Activated T-helper 1 cell treated with anti-CD3 and anti-CD28 coated beads, Interleukin-12 subunit alpha, Interleukin-12 subunit beta, Interleukin-2, Interleukin-4 antibody, amounts not matched to agents 30 ng/mL and 10 ng/mL and 1 ng/mL, durations not matched to agents 14 hours and 24 hours and 36 hours (primary cell): Measurements from ENCODE around the gene NIM1K. TPM values are rescaled to one million over a fixed set of nuclear protein-coding genes. Genes with fewer than 3 reads are reported as not detected.
"Not testable (repeated sequence)": the region's sequence is repeated elsewhere in the genome, so short reads cannot be mapped to it uniquely, and the experiment has no call there.

Experiments
- DNase-seq: peaks from one replicate; pipeline ENCODE4 v3.0.0; 2021; ENCODE audit warnings: low spot score
- H3K27ac Mint-ChIP-seq: one replicate; pipeline ENCODE4 v1.8.0; 2021; ENCODE audit warnings: mild to moderate bottlenecking, mixed read lengths
- H3K27me3 Mint-ChIP-seq: one replicate; pipeline ENCODE4 v1.8.0; 2022; ENCODE audit warnings: mild to moderate bottlenecking, moderate library complexity, mixed read lengths; ENCODE audit not compliant: insufficient read depth
- H3K36me3 Mint-ChIP-seq: one replicate; pipeline ENCODE4 v1.8.0; 2021; ENCODE audit warnings: low read depth, mixed read lengths
- H3K4me1 Mint-ChIP-seq: one replicate; pipeline ENCODE4 v1.8.0; 2021; ENCODE audit warnings: low read depth, mixed read lengths
- H3K4me3 Mint-ChIP-seq: one replicate; pipeline ENCODE4 v1.8.0; 2021; ENCODE audit warnings: mild to moderate bottlenecking, moderate library complexity, mixed read lengths
- H3K9me3 Mint-ChIP-seq: one replicate; pipeline ENCODE4 v1.8.0; 2021; ENCODE audit warnings: mixed read lengths
- intact Hi-C: fragments of 100-400 bp; cut with micrococcal nuclease; formaldehyde crosslinking; loops from one replicate; pipeline ENCODE4 v1.15.1; 2024
- total RNA-seq: library from RNA; stranded (reverse); gene quantifications from 2 replicates; pipeline ENCODE4 v1.2.3, GENCODE V29; 2022

Gene NIM1K
- total RNA-seq, 1 donor from 2014 or later: 0.67 TPM

GRCh38 chr5:43193894-43194265, 1.9 kb downstream of the NIM1K start:
- DNase-seq: no peak
- peaks cover 22% of the 10 kb centered on the region for H3K27me3 Mint-ChIP-seq
- no peaks in the 10 kb centered on the region for H3K9me3 Mint-ChIP-seq
- no peaks in the 10 kb centered on the region for H3K36me3 Mint-ChIP-seq
- H3K4me3 Mint-ChIP-seq: peak overlapping the region; percentile 85
- H3K27ac Mint-ChIP-seq: no peak overlapping the region
- intact Hi-C loops: loop anchor here (1.0 to 5.0 kb wide), 10 partner anchors 73 to 321 kb away; partner anchors contain the start of genes C5orf34, HMGCS1 and TMEM267
- peaks cover 40% of the 10 kb centered on the region for H3K4me1 Mint-ChIP-seq

GRCh38 chr5:43195670-43196265, 3.7 kb downstream of the NIM1K start:
- H3K36me3 Mint-ChIP-seq: no peaks in the 10 kb centered on the region
- peaks cover 19% of the 10 kb centered on the region for H3K27me3 Mint-ChIP-seq
- H3K4me3 Mint-ChIP-seq: no peak overlapping the region
- H3K4me1 Mint-ChIP-seq: peaks cover 38% of the 10 kb centered on the region
- intact Hi-C loops: no loop called here
- H3K9me3 Mint-ChIP-seq: no peaks in the 10 kb centered on the region
- H3K27ac Mint-ChIP-seq: peak overlapping the region; percentile 11
- no peak for DNase-seq

- H3K4me3 Mint-ChIP-seq: no peak overlapping the region
- H3K4me1 Mint-ChIP-seq: peaks cover 28% of the 10 kb centered on the region
- H3K36me3 Mint-ChIP-seq: no peaks in the 10 kb centered on the region
- H3K27ac Mint-ChIP-seq: no peak overlapping the region
- peaks cover 6% of the 10 kb centered on the region for H3K27me3 Mint-ChIP-seq
- H3K9me3 Mint-ChIP-seq: no peaks in the 10 kb centered on the region
- intact Hi-C loops: no loop called here
- no peak for DNase-seq
Measured at GRCh38 chr5:43197535-43197934, 5.5 kb downstream of the NIM1K start.

GRCh38 chr5:43201442-43201841, 9.4 kb downstream of the NIM1K start:
- H3K4me3 Mint-ChIP-seq, intact Hi-C loops, H3K9me3 Mint-ChIP-seq, H3K36me3 Mint-ChIP-seq, DNase-seq, H3K27me3 Mint-ChIP-seq, H3K4me1 Mint-ChIP-seq, H3K27ac Mint-ChIP-seq: not testable (repeated sequence)

- intact Hi-C loops: no loop called here
- H3K36me3 Mint-ChIP-seq: no peaks in the 10 kb centered on the region
- no peak for DNase-seq
- H3K27ac Mint-ChIP-seq: no peak overlapping the region
- H3K4me1 Mint-ChIP-seq: no peaks in the 10 kb centered on the region
- H3K4me3 Mint-ChIP-seq: no peak overlapping the region
- no peaks in the 10 kb centered on the region for H3K27me3 Mint-ChIP-seq
- H3K9me3 Mint-ChIP-seq: no peaks in the 10 kb centered on the region
Measured at GRCh38 chr5:43202380-43202779, 10.4 kb downstream of the NIM1K start.

GRCh38 chr5:43203373-43203772, 11.3 kb downstream of the NIM1K start:
- Mint-ChIP-seq H3K9me3 (no peaks in the 10 kb centered on the region), H3K27me3 (peaks cover under 1% of the 10 kb centered on the region), H3K27ac (no peak overlapping the region), H3K4me3 (no peak overlapping the region), H3K4me1 (no peaks in the 10 kb centered on the region), H3K36me3 (no peaks in the 10 kb centered on the region)
- intact Hi-C loops: no loop called here
- no peak for DNase-seq

GRCh38 chr5:43204958-43205357, 12.9 kb downstream of the NIM1K start:
- H3K27me3 Mint-ChIP-seq: peaks cover 9% of the 10 kb centered on the region
- no peaks in the 10 kb centered on the region for H3K9me3 Mint-ChIP-seq
- no peak overlapping the region for H3K4me3 Mint-ChIP-seq
- intact Hi-C loops: no loop called here
- H3K4me1 Mint-ChIP-seq: no peaks in the 10 kb centered on the region
- H3K27ac Mint-ChIP-seq: no peak overlapping the region
- no peaks in the 10 kb centered on the region for H3K36me3 Mint-ChIP-seq
- no peak for DNase-seq

GRCh38 chr5:43207601-43208000, 15.6 kb downstream of the NIM1K start:
- Mint-ChIP-seq H3K27ac (no peak overlapping the region), H3K4me3 (no peak overlapping the region), H3K27me3 (peaks cover 21% of the 10 kb centered on the region), H3K9me3 (no peaks in the 10 kb centered on the region), H3K4me1 (no peaks in the 10 kb centered on the region), H3K36me3 (no peaks in the 10 kb centered on the region)
- no peak for DNase-seq
- intact Hi-C loops: no loop called here

- H3K9me3 Mint-ChIP-seq: no peaks in the 10 kb centered on the region
Measured at GRCh38 chr5:43208658-43209057, 16.6 kb downstream of the NIM1K start.

GRCh38 chr5:43209060-43209459, 17.0 kb downstream of the NIM1K start:
- Mint-ChIP-seq H3K9me3 (no peaks in the 10 kb centered on the region), H3K4me3 (no peak overlapping the region), H3K27me3 (peaks cover 24% of the 10 kb centered on the region), H3K27ac (no peak overlapping the region), H3K4me1 (no peaks in the 10 kb centered on the region), H3K36me3 (no peaks in the 10 kb centered on the region)
- DNase-seq: no peak
- intact Hi-C loops: no loop called here

More at GRCh38 chr5:43208658-43209057, 16.6 kb downstream of the NIM1K start:
- DNase-seq: no peak
- no peak overlapping the region for H3K4me3 Mint-ChIP-seq
- H3K36me3 Mint-ChIP-seq: no peaks in the 10 kb centered on the region
- intact Hi-C loops: no loop called here
- peaks cover 24% of the 10 kb centered on the region for H3K27me3 Mint-ChIP-seq
- no peak overlapping the region for H3K27ac Mint-ChIP-seq
- no peaks in the 10 kb centered on the region for H3K4me1 Mint-ChIP-seq

- Mint-ChIP-seq H3K4me3 (no peak overlapping the region), H3K36me3 (no peaks in the 10 kb centered on the region)
- no peak for DNase-seq
Measured at GRCh38 chr5:43209833-43210232, 17.8 kb downstream of the NIM1K start.

GRCh38 chr5:43210570-43210969, 18.5 kb downstream of the NIM1K start:
- no peaks in the 10 kb centered on the region for H3K9me3 Mint-ChIP-seq
- no peaks in the 10 kb centered on the region for H3K36me3 Mint-ChIP-seq
- no peaks in the 10 kb centered on the region for H3K4me1 Mint-ChIP-seq
- H3K27ac Mint-ChIP-seq: no peak overlapping the region
- intact Hi-C loops: no loop called here
- H3K27me3 Mint-ChIP-seq: peaks cover 24% of the 10 kb centered on the region
- no peak overlapping the region for H3K4me3 Mint-ChIP-seq
- no peak for DNase-seq

More at GRCh38 chr5:43209833-43210232, 17.8 kb downstream of the NIM1K start:
- intact Hi-C loops: no loop called here
- H3K27ac Mint-ChIP-seq: no peak overlapping the region
- no peaks in the 10 kb centered on the region for H3K9me3 Mint-ChIP-seq
- peaks cover 24% of the 10 kb centered on the region for H3K27me3 Mint-ChIP-seq
- H3K4me1 Mint-ChIP-seq: no peaks in the 10 kb centered on the region

- no peaks in the 10 kb centered on the region for H3K36me3 Mint-ChIP-seq
- no peak for DNase-seq
- H3K9me3 Mint-ChIP-seq: peaks cover 7% of the 10 kb centered on the region
- intact Hi-C loops: no loop called here
- peaks cover 24% of the 10 kb centered on the region for H3K27me3 Mint-ChIP-seq
- H3K4me1 Mint-ChIP-seq: no peaks in the 10 kb centered on the region
- H3K27ac Mint-ChIP-seq: no peak overlapping the region
- no peak overlapping the region for H3K4me3 Mint-ChIP-seq
Measured at GRCh38 chr5:43213951-43214350, 21.9 kb downstream of the NIM1K start.

GRCh38 chr5:43215073-43215631, 23.1 kb downstream of the NIM1K start:
- H3K4me3 Mint-ChIP-seq: no peak overlapping the region
- H3K9me3 Mint-ChIP-seq: peaks cover 7% of the 10 kb centered on the region
- H3K36me3 Mint-ChIP-seq: no peaks in the 10 kb centered on the region
- DNase-seq: no peak
- intact Hi-C loops: no loop called here
- H3K27me3 Mint-ChIP-seq: peaks cover 20% of the 10 kb centered on the region
- H3K27ac Mint-ChIP-seq: no peak overlapping the region
- no peaks in the 10 kb centered on the region for H3K4me1 Mint-ChIP-seq
